Measurements from ENCODE around the gene NBEAL1. TPM values are rescaled to one million over a fixed set of nuclear protein-coding genes. Genes with fewer than 3 reads are reported as not detected.

The NBEAL1 gene
- polyA plus RNA-seq, 1 experiment = 11.7 TPM

DNA sequence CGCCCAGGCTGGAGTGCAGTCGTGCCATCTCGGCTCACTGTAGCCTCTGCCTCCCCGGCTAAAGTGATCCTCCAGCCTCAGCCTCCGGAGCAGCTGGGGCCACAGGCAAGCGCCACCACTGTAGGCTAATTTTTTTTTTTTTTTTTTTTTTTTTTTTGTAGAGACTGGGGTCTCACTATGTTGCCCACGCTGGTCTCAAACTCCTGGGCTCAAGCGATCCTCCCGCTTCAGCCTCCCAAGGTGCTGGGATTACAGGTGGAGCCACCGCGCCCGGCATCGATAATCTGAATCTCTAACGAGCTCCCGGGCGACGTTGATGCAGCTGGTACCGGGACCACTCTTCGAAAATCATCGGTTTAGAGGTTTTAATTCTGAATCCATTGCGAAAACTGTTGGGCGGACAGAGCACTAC, 223.6 kb downstream of the NBEAL1 start:
- no peak for TF ChIP-seq CTCF (IDR thresholded peaks at IDR 0.05; ENCODE audit: low read depth, low read length)
- ChIA-PET POLR2A (interaction anchor here (1.3 to 1.7 kb wide), 3 partner anchors 13 to 671 kb away, joined by 5 to 6 read pairs (median 5); no protein-coding TSS in a partner anchor), CTCF (interaction anchor here (0.6 to 0.8 kb wide), 3 partner anchors 11 to 113 kb away, joined by 3 to 5 read pairs (median 3); no protein-coding TSS in a partner anchor)
- Histone ChIP-seq H3K27me3 (ENCODE audit: control insufficient read depth, insufficient read depth, low read length) (no peaks in the 10 kb centered on the region), H3K27ac (ENCODE audit: low read depth, low read length) (peak overlapping the region; percentile 98), H3K9me3 (ENCODE audit: control insufficient read depth, insufficient read depth, low read length) (no peaks in the 10 kb centered on the region), H3K4me3 (ENCODE audit: low read depth, low read length) (peak overlapping the region; percentile 87)
- no peak for DNase-seq (ENCODE audit: low read depth, low spot score)

DNA sequence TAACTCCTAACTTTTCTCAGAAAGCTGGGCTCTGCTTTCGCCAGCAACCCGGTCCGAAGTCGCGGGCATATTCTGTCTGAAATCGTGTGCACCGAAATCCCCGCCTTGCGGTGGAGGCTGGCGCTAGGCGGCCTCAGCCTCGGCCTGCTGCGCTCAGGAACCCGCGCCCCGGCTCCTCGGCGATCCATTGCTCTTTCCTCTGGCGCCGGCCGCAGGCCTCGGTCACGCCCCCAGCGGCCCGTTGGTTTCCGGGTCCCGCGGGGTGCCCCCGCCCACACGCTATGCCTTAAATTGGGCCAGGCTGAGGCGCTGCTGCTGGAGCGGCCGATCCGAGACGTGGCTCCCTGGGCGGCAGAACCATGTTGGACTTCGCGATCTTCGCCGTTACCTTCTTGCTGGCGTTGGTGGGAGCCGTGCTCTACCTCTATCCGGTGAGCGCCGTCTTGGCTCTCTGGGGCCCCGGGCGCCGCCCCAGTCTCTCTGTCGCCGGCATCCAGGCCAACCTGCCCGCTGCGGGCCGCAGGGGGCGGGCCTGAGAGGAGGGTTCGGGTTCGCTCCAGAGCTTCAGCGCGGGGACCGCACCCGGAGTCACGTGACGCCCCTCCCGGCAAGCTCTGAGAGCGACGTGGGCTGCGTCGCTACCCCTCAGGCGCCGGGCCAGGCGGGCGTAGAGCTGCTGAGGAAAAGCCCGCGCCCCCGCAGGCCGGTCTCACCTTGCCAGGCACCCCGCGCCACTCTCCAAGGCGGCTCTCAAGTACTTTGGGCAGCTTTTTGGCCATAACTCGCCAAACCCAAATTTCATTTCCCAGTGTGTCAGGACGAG, 224.2 kb downstream of the NBEAL1 start, which contains the start of gene CYP20A1:
Gene CYP20A1, plus strand, starts transcription at position 315 of the 823 bp plus-strand sequence. Its CDS starts 45 bp downstream, at position 360.
- DNase-seq (ENCODE audit: low read depth, low spot score) = peak; percentile 90
- Histone ChIP-seq H3K27ac (ENCODE audit: low read depth, low read length) (peak within 1 kb of the TSS; percentile 98), H3K4me3 (ENCODE audit: low read depth, low read length) (peak within 1 kb of the TSS; percentile 87), H3K9me3 (ENCODE audit: control insufficient read depth, insufficient read depth, low read length) (no peaks in the 10 kb centered on the region), H3K27me3 (ENCODE audit: control insufficient read depth, insufficient read depth, low read length) (no peaks in the 10 kb centered on the region)
- POLR2A ChIA-PET = interaction anchor here (0.5 to 1.7 kb wide), 15 partner anchors 12 to 862 kb away, joined by 3 to 7 read pairs (median 4); partner anchors contain the start of gene WDR12
- CTCF ChIA-PET = interaction anchor here (0.6 to 1.1 kb wide), 4 partner anchors 11 to 576 kb away, joined by 3 to 5 read pairs (median 4); no protein-coding TSS in a partner anchor
- peak; percentile 49; the same call in 1 of the 2 replicates for TF ChIP-seq CTCF (IDR thresholded peaks at IDR 0.05; ENCODE audit: low read depth, low read length)

DNA sequence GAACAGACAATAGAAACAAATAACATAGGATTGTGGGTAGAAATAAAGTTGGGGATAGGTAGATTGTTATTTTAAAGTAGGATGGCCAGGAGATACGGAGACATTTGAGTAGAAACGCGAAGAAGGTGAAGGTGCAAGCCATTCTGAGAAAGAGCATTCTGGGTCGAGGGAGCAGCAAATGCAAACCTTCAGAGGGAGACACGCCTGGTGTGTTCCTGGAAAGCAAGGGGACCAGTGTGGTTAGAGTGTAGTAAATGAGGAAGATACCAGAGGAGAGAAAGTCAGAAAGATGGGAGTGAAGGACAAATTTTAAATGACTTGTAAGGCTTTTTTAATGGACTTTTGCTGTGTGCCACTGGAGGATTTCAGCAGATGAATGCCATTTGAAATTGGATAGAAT, 225.8 kb downstream of the NBEAL1 start:
- no peak overlapping the region; the same call in 1 of the 2 replicates for H3K4me3 ChIP-seq (ENCODE audit: low read depth, low read length)
- no peak overlapping the region for H3K27ac ChIP-seq (ENCODE audit: low read depth, low read length)
- no peak for TF ChIP-seq CTCF (IDR thresholded peaks at IDR 0.05; ENCODE audit: low read depth, low read length)
- no peaks in the 10 kb centered on the region for H3K9me3 ChIP-seq (ENCODE audit: control insufficient read depth, insufficient read depth, low read length)
- POLR2A ChIA-PET = no interaction called here
- CTCF ChIA-PET = interaction anchor here (0.6 kb wide), 1 partner anchor 666 kb away, joined by 6 read pairs; no protein-coding TSS in a partner anchor
- no peak for DNase-seq (ENCODE audit: low read depth, low spot score)
- H3K27me3 ChIP-seq (ENCODE audit: control insufficient read depth, insufficient read depth, low read length) = no peaks in the 10 kb centered on the region

GRCh38 chr2:203242518-203242917, 227.8 kb downstream of the NBEAL1 start:
- TF ChIP-seq CTCF (IDR thresholded peaks at IDR 0.05; ENCODE audit: low read depth, low read length) = no peak
- no peak overlapping the region for H3K4me3 ChIP-seq (ENCODE audit: low read depth, low read length)
- H3K27ac ChIP-seq (ENCODE audit: low read depth, low read length) = no peak overlapping the region
- POLR2A ChIA-PET = no interaction called here
- no peaks in the 10 kb centered on the region for H3K9me3 ChIP-seq (ENCODE audit: control insufficient read depth, insufficient read depth, low read length)
- CTCF ChIA-PET = no interaction called here
- no peak for DNase-seq (ENCODE audit: low read depth, low spot score)
- no peaks in the 10 kb centered on the region for H3K27me3 ChIP-seq (ENCODE audit: control insufficient read depth, insufficient read depth, low read length)

DNA sequence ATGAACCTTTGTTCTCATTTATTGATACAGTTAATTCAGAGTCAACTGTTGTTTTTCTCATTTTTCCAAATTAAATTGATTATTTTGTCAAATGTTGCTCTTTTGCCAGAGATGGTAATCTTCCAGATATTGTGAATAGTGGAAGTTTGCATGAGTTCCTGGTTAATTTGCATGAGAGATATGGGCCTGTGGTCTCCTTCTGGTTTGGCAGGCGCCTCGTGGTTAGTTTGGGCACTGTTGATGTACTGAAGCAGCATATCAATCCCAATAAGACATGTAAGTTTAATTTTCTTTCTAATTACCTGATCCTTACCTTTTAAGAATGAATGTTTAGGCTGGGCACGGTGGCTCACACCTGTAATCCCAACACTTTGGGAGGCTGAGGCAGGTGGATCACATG, 232.0 kb downstream of the NBEAL1 start:
- H3K9me3 ChIP-seq (ENCODE audit: control insufficient read depth, insufficient read depth, low read length) = no peaks in the 10 kb centered on the region
- H3K4me3 ChIP-seq (ENCODE audit: low read depth, low read length) = no peak overlapping the region
- CTCF ChIA-PET = no interaction called here
- H3K27me3 ChIP-seq (ENCODE audit: control insufficient read depth, insufficient read depth, low read length) = no peaks in the 10 kb centered on the region
- DNase-seq (ENCODE audit: low read depth, low spot score) = no peak
- TF ChIP-seq CTCF (IDR thresholded peaks at IDR 0.05; ENCODE audit: low read depth, low read length) = no peak
- H3K27ac ChIP-seq (ENCODE audit: low read depth, low read length) = no peak overlapping the region
- POLR2A ChIA-PET = no interaction called here

Data from AG04450 (cell line).